SK-N-SH (cell line): ENCODE results near the gene KPRP. TPM values are rescaled to one million over a fixed set of nuclear protein-coding genes. Genes with fewer than 3 reads are reported as not detected.

Experiments used
- CTCF ChIA-PET: fragments of 300-600, 350-600 bp; formaldehyde crosslinking; extraction: SDS; loops from one replicate; lab custom pipeline; 2021; lab: Yijun Ruan, JAX
- POLR2A ChIA-PET: fragments of 350-600 bp; sonication (Branson Sonifier 250); formaldehyde crosslinking; extraction: SDS; loops from one replicate; lab custom pipeline; 2020; ENCODE audit warnings: antibody characterized with exemption, inconsistent platforms; lab: Yijun Ruan, JAX
- DNase-seq: peaks from one replicate; pipeline ENCODE4 v3.0.0; 2012
- H2AFZ ChIP-seq: fragments of 200-600 bp; sonication (generic); 2 replicates; pipeline ENCODE4 v1.8.1; 2016; ENCODE audit warnings: antibody characterized with exemption, mild to moderate bottlenecking, low read depth
- H3F3A ChIP-seq: fragments of 200-600 bp; sonication (generic); replicated peaks from 2 replicates; pipeline ENCODE3; 2016; ENCODE audit warnings: antibody characterized with exemption, mild to moderate bottlenecking; ENCODE audit not compliant: insufficient read depth
- H3K27ac ChIP-seq, 2 experiments: fragments of 200-500 bp in 1 of 2; fragments of 200-600 bp in 1 of 2; sonication (Bioruptor generic) in 1 of 2; sonication (generic), shearing (Covaris generic) in 1 of 2; 2 replicates each; pipeline versions ENCODE4 v1.5.1 to v1.6.1; 2014 to 2016; ENCODE audit warnings: low read depth in 2 of 2, inconsistent platforms in 1 of 2, low read length in 1 of 2, mild to moderate bottlenecking in 1 of 2, mixed read lengths in 1 of 2
- H3K27me3 ChIP-seq: fragments of 200-600 bp; sonication (generic), shearing (Covaris generic); 2 replicates; pipeline ENCODE4 v1.6.1; 2016; ENCODE audit warnings: mixed run types; ENCODE audit not compliant: insufficient read depth
- H3K36me3 ChIP-seq, 2 experiments: fragments of 200-500 bp in 1 of 2; fragments of 200-600 bp in 1 of 2; sonication (Bioruptor generic) in 1 of 2; sonication (generic) in 1 of 2; replicated peaks in 1 of 2; 2 replicates each; pipeline versions ENCODE3 to v1.5.1; 2014 to 2016; ENCODE audit warnings: low read length in 1 of 2, mild to moderate bottlenecking in 1 of 2; ENCODE audit not compliant: insufficient read depth in 2 of 2, control insufficient read depth in 1 of 2
- H3K4me1 ChIP-seq, 2 experiments: fragments of 200-500 bp in 1 of 2; fragments of 200-600 bp in 1 of 2; sonication (Bioruptor generic) in 1 of 2; sonication (generic), shearing (Covaris generic) in 1 of 2; 2 replicates each; pipeline versions ENCODE4 v1.5.1 to v1.6.1; 2014 to 2016; ENCODE audit warnings: low read depth in 1 of 2, low read length in 1 of 2, mixed run types in 1 of 2; ENCODE audit not compliant: insufficient read depth in 2 of 2, control insufficient read depth in 1 of 2
- H3K4me2 ChIP-seq: fragments of 200-600 bp; sonication (generic), shearing (Covaris generic); 2 replicates; pipeline ENCODE4 v1.6.1; 2017; ENCODE audit warnings: mixed run types
- H3K4me3 ChIP-seq, 2 experiments: fragments of 200-500 bp in 1 of 2; fragments of 200-600 bp in 1 of 2; sonication (Bioruptor generic) in 1 of 2; sonication (generic), shearing (Covaris generic) in 1 of 2; 2 replicates each; pipeline versions ENCODE4 v1.5.1 to v1.8.1; 2014 to 2016; ENCODE audit warnings: low read depth in 2 of 2, inconsistent platforms in 1 of 2, low read length in 1 of 2, mild to moderate bottlenecking in 1 of 2, mixed read lengths in 1 of 2, moderate library complexity in 1 of 2
- H3K79me2 ChIP-seq: fragments of 200-600 bp; sonication (generic); 2 replicates; pipeline ENCODE4 v1.8.1; 2017; ENCODE audit warnings: mild to moderate bottlenecking; ENCODE audit not compliant: insufficient read depth
- H3K9ac ChIP-seq: fragments of 200-600 bp; sonication (generic); 2 replicates; pipeline ENCODE4 v1.6.1; 2017; ENCODE audit warnings: mixed run types
- H3K9me2 ChIP-seq: fragments of 200-600 bp; sonication (generic); 2 replicates; pipeline ENCODE4 v1.6.1; 2017; ENCODE audit warnings: mixed run types
- H3K9me3 ChIP-seq: fragments of 200-600 bp; sonication (generic); 2 replicates; pipeline ENCODE4 v1.6.1; 2017; ENCODE audit warnings: mixed run types, mild to moderate bottlenecking, moderate library complexity
- H4K20me1 ChIP-seq: fragments of 200-600 bp; sonication (generic); 2 replicates; pipeline ENCODE4 v1.6.1; 2017; ENCODE audit warnings: mild to moderate bottlenecking, mixed run types; ENCODE audit not compliant: insufficient read depth
- CHD2 ChIP-seq: fragments of 150-350 bp; IDR thresholded peaks from 2 replicates; pipeline ENCODE4 v1.6.1; 2018; ENCODE audit warnings: low read length; ENCODE audit not compliant: partially characterized antibody
- ELF1 ChIP-seq: IDR thresholded peaks from 2 replicates; pipeline ENCODE4 v1.4.0; 2012
- EP300 ChIP-seq, 2 experiments: IDR thresholded peaks; 2 replicates each; pipeline versions ENCODE4 v1.4.0 to v1.6.1; 2012; ENCODE audit warnings: borderline replicate concordance in 1 of 2, low read depth in 1 of 2, low read length in 1 of 2
- FOXM1 ChIP-seq: IDR thresholded peaks from 2 replicates; pipeline ENCODE4 v1.4.0; 2012; ENCODE audit warnings: low read depth, mild to moderate bottlenecking
- GATA2 ChIP-seq: sonication (generic); formaldehyde crosslinking; IDR thresholded peaks from 2 replicates; pipeline ENCODE4 v1.5.0; 2020; ENCODE audit warnings: mild to moderate bottlenecking, missing genetic modification reagents
- MEF2A ChIP-seq: IDR thresholded peaks from 2 replicates; pipeline ENCODE4 v1.4.0; 2012; ENCODE audit warnings: low read depth, borderline replicate concordance
- MXI1 ChIP-seq: IDR thresholded peaks from 2 replicates; pipeline ENCODE4 v1.6.1; 2012; ENCODE audit warnings: mild to moderate bottlenecking, low read depth, low read length, improper control_type of control experiment
- NFIC ChIP-seq: IDR thresholded peaks from 2 replicates; pipeline ENCODE4 v1.4.0; 2012; ENCODE audit warnings: borderline replicate concordance
- NRF1 ChIP-seq: IDR thresholded peaks from 2 replicates; pipeline ENCODE4 v1.6.1; 2012; ENCODE audit warnings: low read depth, mild to moderate bottlenecking, low read length
- RCOR1 ChIP-seq: fragments of 150-350 bp; IDR thresholded peaks from 2 replicates; pipeline ENCODE4 v1.6.1; 2017; ENCODE audit warnings: antibody characterized with exemption, low read length
- RFX5 ChIP-seq: IDR thresholded peaks from 2 replicates; pipeline ENCODE4 v1.6.1; 2012; ENCODE audit warnings: mild to moderate bottlenecking, improper control_type of control experiment, low read length
- RXRA ChIP-seq: IDR thresholded peaks from 2 replicates; pipeline ENCODE4 v1.4.0; 2012; ENCODE audit warnings: low read depth, mild to moderate bottlenecking, borderline replicate concordance
- TCF12 ChIP-seq: IDR thresholded peaks from 2 replicates; pipeline ENCODE4 v1.4.0; 2012
- TEAD4 ChIP-seq: IDR thresholded peaks from 2 replicates; pipeline ENCODE4 v1.4.0; 2012; ENCODE audit warnings: mild to moderate bottlenecking, borderline replicate concordance; ENCODE audit not compliant: insufficient read depth
- WGBS: methylation state at CpG from one replicate; pipeline ENCODE4 v1.1.6; 2017; ENCODE audit warnings: low lambda C conversion rate; 5-methylcytosine and 5-hydroxymethylcytosine counted together
- polyA plus RNA-seq, 3 experiments: library from polyadenylated mRNA; depleted of rRNA; stranded (reverse); fragments of >200 nt; gene quantifications; 2 replicates each; pipeline ENCODE4 v1.2.3, GENCODE V29; 2012
- TF ChIP-seq, protein P1 (sequence below): IDR thresholded peaks from 2 replicates; pipeline ENCODE4 v1.4.0; 2012; ENCODE audit warnings: low read depth
- TF ChIP-seq, protein P2 (sequence below): fragments of 200-600 bp; sonication (generic); IDR thresholded peaks from 2 replicates; pipeline ENCODE4 v1.6.1; 2017; ENCODE audit warnings: antibody characterized with exemption, mild to moderate bottlenecking, moderate library complexity
- TF ChIP-seq, protein P3 (sequence below): fragments of 150-350 bp; IDR thresholded peaks from 2 replicates; pipeline ENCODE4 v1.6.1; 2017; ENCODE audit warnings: antibody characterized with exemption, low read length, low read depth, borderline replicate concordance
- TF ChIP-seq, protein P4 (sequence below): IDR thresholded peaks from 2 replicates; pipeline ENCODE4 v1.4.0; 2012; ENCODE audit warnings: low read depth, borderline replicate concordance

Gene KPRP
- polyA plus RNA-seq, 1 of the 3 experiments (the other 2 are of a cell fraction), result not detected

DNA sequence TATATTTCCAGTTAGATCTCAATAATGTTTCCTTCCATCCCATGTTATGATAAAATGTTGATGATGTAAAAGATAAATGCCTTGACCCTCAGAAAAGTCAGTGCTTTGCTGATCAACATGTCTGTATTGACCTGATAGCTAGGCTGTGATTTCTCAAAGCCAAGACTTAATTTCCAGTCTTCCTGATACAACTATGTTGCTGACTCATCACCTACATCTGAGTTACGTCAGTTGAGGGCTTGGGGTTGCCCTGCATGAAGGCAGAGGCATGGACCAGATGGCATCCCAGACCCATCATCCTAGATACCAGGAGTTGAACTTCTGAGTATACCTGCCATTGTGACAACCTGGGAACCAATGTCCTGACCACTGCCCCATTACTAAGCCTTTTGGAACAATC is 43.5 kb downstream of the KPRP start:
- Histone ChIP-seq H3K9ac (no peak overlapping the region), H4K20me1 (no peaks in the 10 kb centered on the region), H3K4me1 (no peaks in the 10 kb centered on the region), H3K9me2 (no peaks in the 10 kb centered on the region), H3K36me3 (no peaks in the 10 kb centered on the region), H3F3A (no peaks in the 10 kb centered on the region), H3K4me2 (no peak overlapping the region), H3K4me3 (no peak overlapping the region), H3K27me3 (no peaks in the 10 kb centered on the region; the same call in 1 of the 2 replicates), H2AFZ (no peak overlapping the region)
- ChIA-PET POLR2A (no interaction called here), CTCF (interaction anchor here (0.6 kb wide), 1 partner anchor 128 kb away, joined by 3 read pairs; no protein-coding TSS in a partner anchor)
- no peak for DNase-seq
- TF ChIP-seq MXI1 (no peak), RFX5 (no peak), EP300 (IDR thresholded peaks at IDR 0.05; ENCODE audit: borderline replicate concordance in 1 of 2, low read depth in 1 of 2, low read length in 1 of 2) (no peak), FOXM1 (no peak), ELF1 (no peak), NFIC (no peak), CHD2 (no peak), RXRA (no peak), TEAD4 (no peak), NRF1 (no peak), MEF2A (no peak), TCF12 (no peak), RCOR1 (no peak), GATA2 (CRISPR knock-in tag) (no peak)
- TF ChIP-seq, protein P1, sequence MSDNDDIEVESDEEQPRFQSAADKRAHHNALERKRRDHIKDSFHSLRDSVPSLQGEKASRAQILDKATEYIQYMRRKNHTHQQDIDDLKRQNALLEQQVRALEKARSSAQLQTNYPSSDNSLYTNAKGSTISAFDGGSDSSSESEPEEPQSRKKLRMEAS, result no peak
- TF ChIP-seq, protein P2, sequence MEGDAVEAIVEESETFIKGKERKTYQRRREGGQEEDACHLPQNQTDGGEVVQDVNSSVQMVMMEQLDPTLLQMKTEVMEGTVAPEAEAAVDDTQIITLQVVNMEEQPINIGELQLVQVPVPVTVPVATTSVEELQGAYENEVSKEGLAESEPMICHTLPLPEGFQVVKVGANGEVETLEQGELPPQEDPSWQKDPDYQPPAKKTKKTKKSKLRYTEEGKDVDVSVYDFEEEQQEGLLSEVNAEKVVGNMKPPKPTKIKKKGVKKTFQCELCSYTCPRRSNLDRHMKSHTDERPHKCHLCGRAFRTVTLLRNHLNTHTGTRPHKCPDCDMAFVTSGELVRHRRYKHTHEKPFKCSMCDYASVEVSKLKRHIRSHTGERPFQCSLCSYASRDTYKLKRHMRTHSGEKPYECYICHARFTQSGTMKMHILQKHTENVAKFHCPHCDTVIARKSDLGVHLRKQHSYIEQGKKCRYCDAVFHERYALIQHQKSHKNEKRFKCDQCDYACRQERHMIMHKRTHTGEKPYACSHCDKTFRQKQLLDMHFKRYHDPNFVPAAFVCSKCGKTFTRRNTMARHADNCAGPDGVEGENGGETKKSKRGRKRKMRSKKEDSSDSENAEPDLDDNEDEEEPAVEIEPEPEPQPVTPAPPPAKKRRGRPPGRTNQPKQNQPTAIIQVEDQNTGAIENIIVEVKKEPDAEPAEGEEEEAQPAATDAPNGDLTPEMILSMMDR, result no peak
- TF ChIP-seq, protein P3, sequence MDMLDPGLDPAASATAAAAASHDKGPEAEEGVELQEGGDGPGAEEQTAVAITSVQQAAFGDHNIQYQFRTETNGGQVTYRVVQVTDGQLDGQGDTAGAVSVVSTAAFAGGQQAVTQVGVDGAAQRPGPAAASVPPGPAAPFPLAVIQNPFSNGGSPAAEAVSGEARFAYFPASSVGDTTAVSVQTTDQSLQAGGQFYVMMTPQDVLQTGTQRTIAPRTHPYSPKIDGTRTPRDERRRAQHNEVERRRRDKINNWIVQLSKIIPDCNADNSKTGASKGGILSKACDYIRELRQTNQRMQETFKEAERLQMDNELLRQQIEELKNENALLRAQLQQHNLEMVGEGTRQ, result no peak
- TF ChIP-seq, protein P4, sequence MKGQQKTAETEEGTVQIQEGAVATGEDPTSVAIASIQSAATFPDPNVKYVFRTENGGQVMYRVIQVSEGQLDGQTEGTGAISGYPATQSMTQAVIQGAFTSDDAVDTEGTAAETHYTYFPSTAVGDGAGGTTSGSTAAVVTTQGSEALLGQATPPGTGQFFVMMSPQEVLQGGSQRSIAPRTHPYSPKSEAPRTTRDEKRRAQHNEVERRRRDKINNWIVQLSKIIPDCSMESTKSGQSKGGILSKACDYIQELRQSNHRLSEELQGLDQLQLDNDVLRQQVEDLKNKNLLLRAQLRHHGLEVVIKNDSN, result no peak
- TF ChIP-seq, all 33 proteins: peak for 0
- WGBS, result 0% methylated on average over 1 of the region's 1 CpG
- Histone ChIP-seq H3K27ac (no peak overlapping the region), H3K9me3 (no peaks in the 10 kb centered on the region), H3K79me2 (no peaks in the 10 kb centered on the region)
